SU-DHL-6 (cell line): ENCODE results near the gene RPGRIP1.
A peak's percentile ranks its signal among the peaks of the same experiment; 100 is the strongest.

ENCODE experiments used
- H2AFZ ChIP-seq: fragments of 200-600 bp; sonication (generic); 2 replicates; pipeline ENCODE4 v1.6.1; 2014; ENCODE audit warnings: low read depth, mild to moderate bottlenecking, moderate library complexity, mixed read lengths, antibody characterized with exemption, low read length; ENCODE audit not compliant: severe bottlenecking
- H3F3A ChIP-seq: fragments of 200-600 bp; shearing (Covaris generic); 2 replicates; pipeline ENCODE4 v1.6.0; 2016; ENCODE audit warnings: antibody characterized with exemption, mild to moderate bottlenecking; ENCODE audit not compliant: insufficient read depth
- H3K27ac ChIP-seq: fragments of 200-600 bp; sonication (generic); 2 replicates; pipeline ENCODE4 v1.5.1; 2016; ENCODE audit warnings: low read depth, mild to moderate bottlenecking, low read length, moderate library complexity, mixed read lengths
- H3K27me3 ChIP-seq: fragments of 200-600 bp; sonication (generic), shearing (Covaris generic); 2 replicates; pipeline ENCODE4 v1.6.0; 2014; ENCODE audit warnings: mild to moderate bottlenecking, low read length
- H3K36me3 ChIP-seq: fragments of 200-600 bp; sonication (generic); 2 replicates; pipeline ENCODE4 v1.6.1; 2014; ENCODE audit warnings: mild to moderate bottlenecking, low read length, mixed read lengths
- H3K4me2 ChIP-seq: fragments of 300-600, 200-600 bp; shearing (Covaris generic), sonication (generic); 2 replicates; pipeline ENCODE4 v1.6.0; 2014; ENCODE audit warnings: low read length, low read depth, mild to moderate bottlenecking; ENCODE audit not compliant: poor library complexity, severe bottlenecking
- H3K4me3 ChIP-seq: fragments of 200-600 bp; sonication (generic); 2 replicates; pipeline ENCODE4 v1.5.1; 2014; ENCODE audit warnings: antibody characterized with exemption, low read length, mild to moderate bottlenecking, mixed read lengths; ENCODE audit not compliant: insufficient read depth, poor library complexity, severe bottlenecking
- H3K79me2 ChIP-seq: fragments of 200-600 bp; sonication (generic); 2 replicates; pipeline ENCODE4 v1.6.1; 2014; ENCODE audit warnings: mild to moderate bottlenecking, low read length, moderate library complexity; ENCODE audit not compliant: insufficient read depth
- H3K9ac ChIP-seq: fragments of 200-600 bp; sonication (generic); 2 replicates; pipeline ENCODE4 v1.7.0; 2014; ENCODE audit warnings: mild to moderate bottlenecking, low read length
- H3K9me2 ChIP-seq: fragments of 200-600 bp; sonication (generic); replicated peaks from 2 replicates; pipeline ENCODE4 v1.6.1; 2014; ENCODE audit warnings: low read length; ENCODE audit not compliant: insufficient read depth
- H3K9me3 ChIP-seq: fragments of 200-600 bp; sonication (generic); 2 replicates; pipeline ENCODE4 v1.6.1; 2014; ENCODE audit warnings: low read length, mixed read lengths; ENCODE audit not compliant: insufficient read depth
- H4K20me1 ChIP-seq: fragments of 200-600 bp; sonication (generic); 2 replicates; pipeline ENCODE4 v1.6.1; 2014; ENCODE audit warnings: low read depth, mild to moderate bottlenecking, antibody characterized with exemption, low read length, moderate library complexity, mixed read lengths
- CTCF ChIP-seq: fragments of 200-600 bp; sonication (generic); IDR thresholded peaks from one replicate; pipeline ENCODE4 v1.5.1; 2017; ENCODE audit warnings: antibody characterized with exemption, mild to moderate bottlenecking, low read length, moderate library complexity; ENCODE audit not compliant: insufficient read depth, poor library complexity, severe bottlenecking
- EZH2phosphoT487 ChIP-seq: fragments of 200-600 bp; sonication (generic), shearing (Covaris generic); conservative IDR thresholded peaks from 2 replicates; pipeline ENCODE4 v1.6.1; 2018; ENCODE audit warnings: mild to moderate bottlenecking, antibody characterized with exemption, low read length, moderate library complexity, mixed read lengths

Gene RPGRIP1

GRCh38 chr14:21258889-21259787, 20.7 kb upstream of the RPGRIP1 start:
- Histone ChIP-seq H3F3A (peaks cover 77% of the 10 kb centered on the region), H3K79me2 (peaks cover 100% of the 10 kb centered on the region), H3K4me3 (no peak overlapping the region), H3K4me2 (peak overlapping the region; percentile 1), H3K27me3 (no peaks in the 10 kb centered on the region), H3K9ac (no peak overlapping the region), H3K36me3 (peaks cover 74% of the 10 kb centered on the region), H4K20me1 (peaks cover 82% of the 10 kb centered on the region), H3K9me2 (no peaks in the 10 kb centered on the region), H3K9me3 (no peaks in the 10 kb centered on the region), H2AFZ (no peak overlapping the region), H3K27ac (no peak overlapping the region)
- TF ChIP-seq EZH2phosphoT487: no peak
- TF ChIP-seq CTCF: no peak

- H3K27me3 ChIP-seq: no peaks in the 10 kb centered on the region
- no peak overlapping the region for H3K4me3 ChIP-seq
- H3K9me2 ChIP-seq: no peaks in the 10 kb centered on the region
- H2AFZ ChIP-seq: no peak overlapping the region
- peaks cover 74% of the 10 kb centered on the region for H3F3A ChIP-seq
- H3K79me2 ChIP-seq: peaks cover 100% of the 10 kb centered on the region
- H4K20me1 ChIP-seq: peaks cover 85% of the 10 kb centered on the region
- H3K9me3 ChIP-seq: no peaks in the 10 kb centered on the region
- TF ChIP-seq CTCF (no peak), EZH2phosphoT487 (no peak)
- no peak overlapping the region for H3K9ac ChIP-seq
- peak overlapping the region; percentile 97 for H3K4me2 ChIP-seq
- no peak overlapping the region for H3K27ac ChIP-seq
- H3K36me3 ChIP-seq: peaks cover 72% of the 10 kb centered on the region
Measured at GRCh38 chr14:21261824-21262223, 18.1 kb upstream of the RPGRIP1 start.

- H3K4me3 ChIP-seq: no peak overlapping the region
- peaks cover 73% of the 10 kb centered on the region for H3F3A ChIP-seq
- H4K20me1 ChIP-seq: peaks cover 85% of the 10 kb centered on the region
Measured at GRCh38 chr14:21262410-21262809, 17.5 kb upstream of the RPGRIP1 start.

More at GRCh38 chr14:21262410-21262809, 17.5 kb upstream of the RPGRIP1 start:
- Histone ChIP-seq H3K36me3 (peaks cover 73% of the 10 kb centered on the region), H3K4me2 (peak overlapping the region; percentile 97), H3K27ac (no peak overlapping the region), H3K79me2 (peaks cover 100% of the 10 kb centered on the region), H2AFZ (no peak overlapping the region), H3K9me2 (no peaks in the 10 kb centered on the region), H3K27me3 (no peaks in the 10 kb centered on the region), H3K9me3 (no peaks in the 10 kb centered on the region), H3K9ac (no peak overlapping the region)
- TF ChIP-seq CTCF: no peak
- TF ChIP-seq EZH2phosphoT487: no peak
